GM19238 (cell line): ENCODE measurements around the gene ZC3H18.

Experiments used
- DNase-seq: peaks from one replicate; pipeline ENCODE4 v3.0.0; 2011; ENCODE audit warnings: low spot score; ENCODE audit not compliant: insufficient read length

Gene ZC3H18

DNA sequence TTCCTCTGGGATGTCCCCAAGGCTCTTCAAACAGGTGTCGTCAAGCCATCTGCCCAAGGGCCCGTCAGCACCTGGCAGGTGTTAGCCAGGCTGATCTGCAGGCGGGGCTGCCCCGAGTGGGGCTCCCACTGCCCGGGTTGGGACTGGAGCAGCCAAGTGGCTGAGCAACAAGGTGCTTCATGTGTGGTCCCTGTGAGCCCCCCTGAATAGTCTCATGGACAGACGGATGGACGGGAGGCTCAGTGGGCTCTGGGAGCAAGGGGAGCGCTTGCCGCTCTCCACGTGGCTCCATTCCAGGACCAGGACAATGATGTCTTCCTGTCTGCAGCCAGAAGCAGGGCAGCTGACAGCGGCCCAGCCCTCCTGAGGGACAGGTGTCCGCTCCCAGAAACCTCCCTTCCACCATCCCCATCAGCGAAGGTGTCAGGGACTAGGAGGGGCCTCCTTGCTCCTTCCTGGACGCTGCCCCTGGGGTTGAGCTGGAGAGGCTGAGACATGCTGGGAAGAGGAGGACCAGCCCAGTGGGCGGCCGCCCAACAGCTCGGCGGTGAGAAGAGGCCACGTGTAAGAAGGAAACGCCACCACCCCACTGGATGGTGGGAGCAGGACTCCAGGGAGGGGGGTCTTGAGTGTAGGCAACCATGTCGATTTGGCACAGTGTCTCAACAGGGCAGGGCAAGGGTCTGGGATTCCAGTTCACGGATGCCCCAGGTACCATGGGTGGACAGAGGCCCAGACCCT is 106.5 kb downstream of the ZC3H18 start:
- no peak for DNase-seq

DNA sequence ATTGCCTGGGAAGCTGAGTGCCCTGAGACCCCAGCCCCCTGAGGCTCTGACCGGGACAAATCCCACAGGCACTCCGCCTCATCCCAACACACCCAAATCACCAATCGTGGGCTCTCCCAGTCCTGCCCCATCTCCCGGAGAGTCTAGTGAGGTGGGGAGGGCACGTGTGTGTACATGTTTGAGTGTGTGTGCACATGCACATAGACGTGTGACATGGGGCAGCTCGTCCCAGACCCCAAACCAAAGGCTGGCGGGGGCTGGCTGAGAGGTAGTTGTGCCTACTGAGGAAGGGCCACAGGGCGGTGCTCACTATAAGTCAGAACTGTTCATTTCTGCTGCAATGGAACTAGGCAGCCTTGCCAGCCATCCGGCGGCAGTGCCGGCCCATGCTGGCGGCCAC is 107.5 kb downstream of the ZC3H18 start:
- no peak for DNase-seq

DNA sequence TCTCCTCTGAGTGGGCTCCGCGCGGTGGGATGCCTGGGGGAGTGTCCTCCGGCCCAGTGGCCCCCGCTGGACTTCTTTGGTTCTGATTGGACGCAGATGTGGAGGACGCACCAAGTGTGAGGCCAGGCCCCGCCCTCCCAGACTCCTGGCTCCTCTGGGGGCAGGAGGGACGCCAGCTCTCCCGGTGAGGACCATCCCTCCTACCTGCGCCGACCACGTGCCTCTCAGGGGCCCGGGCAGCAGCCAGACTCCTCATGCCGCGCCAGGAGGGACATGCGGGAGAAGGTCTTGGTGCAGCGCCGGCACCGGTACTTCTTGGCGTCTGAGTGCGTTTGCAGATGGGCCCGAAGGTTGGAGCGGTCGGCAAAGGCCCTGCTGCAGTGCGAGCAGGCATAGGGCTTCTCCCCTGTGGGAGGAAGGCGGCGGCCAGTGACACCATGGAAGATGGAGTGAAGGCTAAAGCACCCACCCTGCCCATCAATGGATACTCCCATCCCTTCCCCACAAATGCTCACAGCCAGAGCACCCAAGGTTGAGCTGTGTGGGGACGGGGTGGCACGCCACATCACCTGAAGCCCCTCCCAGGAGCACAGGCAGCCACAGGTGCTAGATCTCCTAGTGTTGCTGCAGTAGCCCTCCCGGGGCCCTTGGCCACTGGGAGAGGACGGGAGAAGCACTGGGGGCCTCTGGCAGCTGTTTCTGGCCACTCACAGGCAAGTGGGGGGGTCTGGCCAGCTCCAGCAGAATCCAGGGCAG is 108.2 kb downstream of the ZC3H18 start:
- DNase-seq = no peak

DNA sequence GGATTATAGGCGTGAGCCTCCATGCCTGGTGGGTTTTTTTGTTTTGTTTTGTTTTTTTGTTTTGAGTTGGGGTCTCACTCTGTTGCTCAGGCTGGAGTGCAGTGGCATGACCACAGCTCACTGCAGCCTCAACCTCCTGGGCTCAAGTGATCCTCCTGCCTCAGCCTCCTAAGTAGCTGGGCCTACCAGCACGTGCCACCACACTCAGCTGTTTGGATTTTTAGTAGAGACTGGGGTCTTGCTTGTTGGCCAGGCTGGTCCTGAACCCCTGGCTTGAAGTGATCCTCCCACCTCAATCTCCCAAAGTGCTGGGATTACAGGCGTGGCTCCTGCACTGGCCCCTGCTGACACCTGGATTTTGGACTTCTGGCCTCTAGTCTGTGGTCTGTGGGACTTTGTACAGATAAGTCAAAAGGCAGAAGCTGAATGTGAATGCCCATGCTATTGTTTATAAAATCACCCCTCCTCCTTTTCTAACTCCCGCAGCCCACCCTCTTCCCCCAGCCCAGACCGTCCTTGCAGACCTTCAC is 110.4 kb downstream of the ZC3H18 start:
- DNase-seq = no peak

DNA sequence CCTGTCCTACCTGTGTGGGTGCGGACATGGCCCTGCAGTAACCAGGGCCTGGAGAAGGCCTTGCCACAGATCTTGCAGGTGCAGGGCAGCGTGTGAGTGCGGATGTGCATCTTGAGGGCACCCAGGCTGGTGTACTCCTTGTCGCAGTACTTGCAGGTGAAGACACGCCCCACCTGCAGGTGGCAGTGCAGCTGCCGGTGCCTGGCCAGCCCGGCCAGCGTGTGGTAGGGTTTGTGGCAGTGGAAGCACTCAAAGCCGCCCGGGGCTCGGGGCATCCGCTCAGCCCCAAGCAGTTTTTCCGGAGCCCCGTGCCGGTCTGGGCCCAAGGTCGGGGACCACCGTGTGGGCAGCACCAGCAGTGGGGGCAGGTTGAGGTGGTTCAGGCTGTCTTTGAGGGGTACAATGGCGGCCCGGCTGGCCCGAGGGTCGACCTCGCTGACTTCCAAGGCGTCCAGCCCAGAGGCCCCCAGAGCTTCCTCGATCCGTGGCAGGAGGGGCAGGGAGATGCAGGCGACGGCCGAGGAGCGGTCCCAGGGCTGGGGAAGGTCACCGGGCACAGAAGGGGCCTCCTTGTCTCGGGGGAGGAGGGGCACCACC is 111.0 kb downstream of the ZC3H18 start:
- DNase-seq = no peak
